GM23338 (cell line): ENCODE results near the gene PRDM11. TPM values are rescaled to one million over a fixed set of nuclear protein-coding genes. Genes with fewer than 3 reads are reported as not detected.

ENCODE experiments used
- ATAC-seq: fragments of 200-7000 bp; cut with Tn5 transposase; 3 replicates; pipeline ENCODE4 v1.9.1; 2020
- DNase-seq: peaks from one replicate; pipeline ENCODE4 v3.0.0-alpha.2; 2015; ENCODE audit warnings: low spot score
- H2AFZ ChIP-seq: fragments of 200-600 bp; sonication (generic); 2 replicates; pipeline ENCODE4 v1.8.0; 2016; ENCODE audit warnings: antibody characterized with exemption, mild to moderate bottlenecking, moderate library complexity
- H3F3A ChIP-seq: fragments of 200-600 bp; sonication (generic); replicated peaks from 2 replicates; pipeline ENCODE4 v1.8.0; 2017; ENCODE audit warnings: antibody characterized with exemption, mixed run types, low read depth
- H3K27ac ChIP-seq: fragments of 200-600 bp; sonication (generic); 2 replicates; pipeline ENCODE4 v1.6.1; 2016; ENCODE audit warnings: low read depth
- H3K27me3 ChIP-seq: fragments of 200-600 bp; sonication (generic); 2 replicates; pipeline ENCODE4 v1.8.0; 2016; ENCODE audit warnings: mild to moderate bottlenecking, mixed run types, moderate library complexity; ENCODE audit not compliant: insufficient read depth
- H3K36me3 ChIP-seq: fragments of 200-600 bp; sonication (generic); 2 replicates; pipeline ENCODE4 v1.8.0; 2016; ENCODE audit warnings: mild to moderate bottlenecking; ENCODE audit not compliant: insufficient read depth
- H3K4me1 ChIP-seq: fragments of 200-600 bp; sonication (generic); 2 replicates; pipeline ENCODE4 v1.8.0; 2016; ENCODE audit warnings: mild to moderate bottlenecking, moderate library complexity; ENCODE audit not compliant: insufficient read depth
- H3K4me2 ChIP-seq: fragments of 200-600 bp; sonication (generic); 2 replicates; pipeline ENCODE4 v1.7.1; 2017; ENCODE audit warnings: mixed run types
- H3K4me3 ChIP-seq: fragments of 200-600 bp; sonication (generic); 2 replicates; pipeline ENCODE4 v1.6.1; 2016; ENCODE audit warnings: mixed run types
- H3K79me2 ChIP-seq: fragments of 200-600 bp; sonication (generic); replicated peaks from 2 replicates; pipeline ENCODE4 v1.8.0; 2017; ENCODE audit warnings: mild to moderate bottlenecking; ENCODE audit not compliant: insufficient read depth
- H3K9me2 ChIP-seq: fragments of 200-600 bp; sonication (generic); 2 replicates; pipeline ENCODE4 v1.8.0; 2017; ENCODE audit not compliant: insufficient read depth
- H4K20me1 ChIP-seq: fragments of 200-600 bp; sonication (generic); replicated peaks from 2 replicates; pipeline ENCODE4 v1.8.0; 2017; ENCODE audit warnings: mild to moderate bottlenecking; ENCODE audit not compliant: insufficient read depth
- H3K27ac Mint-ChIP-seq: 2 replicates; pipeline ENCODE4 v1.8.0; 2020; ENCODE audit warnings: inconsistent platforms, mild to moderate bottlenecking, moderate library complexity, mixed read lengths
- H3K27me3 Mint-ChIP-seq: 3 replicates; pipeline ENCODE4 v1.8.0; 2022; ENCODE audit warnings: low read depth, mild to moderate bottlenecking, moderate library complexity, mixed read lengths, inconsistent platforms; ENCODE audit not compliant: insufficient read depth, poor library complexity
- H3K36me3 Mint-ChIP-seq: 3 replicates; pipeline ENCODE4 v1.8.0; 2021; ENCODE audit warnings: low read depth, mild to moderate bottlenecking, inconsistent platforms, moderate library complexity, mixed read lengths
- H3K4me1 Mint-ChIP-seq: 3 replicates; pipeline ENCODE4 v1.8.0; 2020; ENCODE audit warnings: mild to moderate bottlenecking, inconsistent platforms, mixed read lengths
- H3K4me3 Mint-ChIP-seq: 3 replicates; pipeline ENCODE4 v1.8.0; 2021; ENCODE audit warnings: moderate library complexity, mild to moderate bottlenecking, inconsistent platforms, mixed read lengths
- H3K9me3 Mint-ChIP-seq: 3 replicates; pipeline ENCODE4 v1.8.0; 2020; ENCODE audit warnings: moderate library complexity, mild to moderate bottlenecking, inconsistent platforms, mixed read lengths
- CREB1 ChIP-seq: fragments of 250-450 bp; sonication (Bioruptor Pico); IDR thresholded peaks from 2 replicates; pipeline ENCODE4 v1.5.0; 2020; ENCODE audit warnings: low read depth, mild to moderate bottlenecking, moderate library complexity
- CTCF ChIP-seq, 2 experiments: fragments of 200-600 bp in 1 of 2; sonication (generic) in 1 of 2; conservative IDR thresholded peaks; 2 replicates each; pipeline versions ENCODE4 v1.5.1 to v1.6.1; 2016 to 2017; ENCODE audit warnings: antibody characterized with exemption in 2 of 2, low read depth in 2 of 2, mild to moderate bottlenecking in 2 of 2, moderate library complexity in 1 of 2
- ETS1 ChIP-seq: IDR thresholded peaks from 2 replicates; pipeline ENCODE4 v1.6.1; 2016; ENCODE audit warnings: antibody characterized with exemption
- EZH2 ChIP-seq: fragments of 200-600 bp; sonication (generic); IDR thresholded peaks from one replicate; pipeline ENCODE4 v1.8.0; 2017; ENCODE audit warnings: antibody characterized with exemption, mild to moderate bottlenecking, low read depth; ENCODE audit not compliant: unreplicated experiment
- EZH2phosphoT487 ChIP-seq: fragments of 200-600 bp; sonication (generic); IDR thresholded peaks from one replicate; pipeline ENCODE4 v1.8.1; 2018; ENCODE audit warnings: antibody characterized with exemption; ENCODE audit not compliant: unreplicated experiment
- JUNB ChIP-seq: IDR thresholded peaks from one replicate; pipeline ENCODE4 v1.6.1; 2016; ENCODE audit warnings: antibody characterized with exemption; ENCODE audit not compliant: unreplicated experiment
- NANOG ChIP-seq: IDR thresholded peaks from 2 replicates; pipeline ENCODE4 v1.6.1; 2016; ENCODE audit warnings: antibody characterized with exemption, borderline replicate concordance
- STAT1 ChIP-seq: IDR thresholded peaks from one replicate; pipeline ENCODE4 v1.6.1; 2016; ENCODE audit warnings: antibody characterized with exemption; ENCODE audit not compliant: unreplicated experiment
- ZNF331 ChIP-seq: fragments of 250-450 bp; sonication (Bioruptor Pico); IDR thresholded peaks from 2 replicates; pipeline ENCODE4 v1.5.0; 2020; ENCODE audit warnings: low read depth, mild to moderate bottlenecking, moderate library complexity
- ZNF462 ChIP-seq: fragments of 250-450 bp; sonication (Bioruptor Pico); IDR thresholded peaks from 2 replicates; pipeline ENCODE4 v1.5.0; 2020; ENCODE audit warnings: mild to moderate bottlenecking, moderate library complexity
- polyA plus RNA-seq: library from polyadenylated mRNA; unstranded; fragments of >200 nt; fragmentation: Nextera tagmentation; extraction: Ambion mirVana; gene quantifications from 2 replicates; pipeline ENCODE4 v1.2.1, GENCODE V29; 2016
- total RNA-seq: library from RNA; depleted of rRNA; stranded (reverse); fragments of >200 nt; shearing (Covaris generic); gene quantifications from 2 replicates; pipeline ENCODE4 v1.2.3, GENCODE V29; 2014

The PRDM11 gene
- total and polyA plus RNA-seq, 2 experiments from 2014 or later: 0.97 to 10.4 TPM

- H3K4me1 Mint-ChIP-seq: peaks cover 2% of the 10 kb centered on the region; the same call in 2 of the 3 replicates
- H3K27me3 ChIP-seq: no peaks in the 10 kb centered on the region
- H3K4me2 ChIP-seq: no peak overlapping the region
- no peaks in the 10 kb centered on the region for H3K4me1 ChIP-seq
- H3K36me3 Mint-ChIP-seq: no peaks in the 10 kb centered on the region
- no peaks in the 10 kb centered on the region; the same call in 1 of the 2 replicates for H4K20me1 ChIP-seq
- H3K36me3 ChIP-seq: no peaks in the 10 kb centered on the region; the same call in 1 of the 2 replicates
- H3K9me2 ChIP-seq: no peaks in the 10 kb centered on the region
- no peak overlapping the region for H2AFZ ChIP-seq
- no peak overlapping the region; the same call in 2 of the 3 replicates for H3K4me3 Mint-ChIP-seq
- ATAC-seq: peak; percentile 100
- no peaks in the 10 kb centered on the region; the same call in 2 of the 3 replicates for H3K9me3 Mint-ChIP-seq
- H3K79me2 ChIP-seq: no peaks in the 10 kb centered on the region
- no peak overlapping the region for H3K4me3 ChIP-seq
- H3K27ac ChIP-seq: no peak overlapping the region
- no peak overlapping the region for H3K27ac Mint-ChIP-seq
- peaks cover 9% of the 10 kb centered on the region for H3K27me3 Mint-ChIP-seq
- H3F3A ChIP-seq: no peaks in the 10 kb centered on the region
- TF ChIP-seq STAT1 (no peak), CREB1 (CRISPR knock-in tag) (peak; percentile 53; the same call in 1 of the 2 replicates), EZH2 (no peak), NANOG (no peak), CTCF (conservative IDR thresholded peaks at IDR 0.05; ENCODE audit: low read depth in 2 of 2) (peak; percentile 70 to 94)
- DNase-seq: peak; percentile 89
Observed at GRCh38 chr11:45252134-45252856, 105.9 kb downstream of the PRDM11 start.

- Histone ChIP-seq H4K20me1 (no peaks in the 10 kb centered on the region; the same call in 1 of the 2 replicates), H3K4me2 (no peak overlapping the region), H3K27ac (no peak overlapping the region), H2AFZ (no peak overlapping the region), H3K36me3 (no peaks in the 10 kb centered on the region; the same call in 1 of the 2 replicates), H3K4me1 (no peaks in the 10 kb centered on the region), H3K4me3 (no peak overlapping the region), H3F3A (no peaks in the 10 kb centered on the region), H3K27me3 (no peaks in the 10 kb centered on the region), H3K9me2 (no peaks in the 10 kb centered on the region), H3K79me2 (no peaks in the 10 kb centered on the region)
- Mint-ChIP-seq H3K4me3 (no peak overlapping the region), H3K27ac (no peak overlapping the region), H3K27me3 (peaks cover 9% of the 10 kb centered on the region), H3K36me3 (no peaks in the 10 kb centered on the region), H3K4me1 (peaks cover 2% of the 10 kb centered on the region; the same call in 2 of the 3 replicates), H3K9me3 (no peaks in the 10 kb centered on the region; the same call in 2 of the 3 replicates)
- ATAC-seq: no peak
- no peak for DNase-seq
- TF ChIP-seq ZNF462 (CRISPR knock-in tag): no peak
- no peak for TF ChIP-seq ZNF331
- no peak for TF ChIP-seq ETS1
- TF ChIP-seq EZH2phosphoT487: no peak
- TF ChIP-seq JUNB: no peak
- no peak for TF ChIP-seq STAT1
Observed at GRCh38 chr11:45252877-45253276, 106.4 kb downstream of the PRDM11 start.
